ENCODE data around the gene RPL27. TPM values are rescaled to one million over a fixed set of nuclear protein-coding genes. Genes with fewer than 3 reads are reported as not detected.
"Not testable (repeated sequence)": the region's sequence is repeated elsewhere in the genome, so short reads cannot be mapped to it uniquely, and the experiment has no call there.

Gene RPL27
- total RNA-seq, 3 donors from 2014 or later, result 1,150 to 3,519 (median 1,958) TPM

- Histone ChIP-seq H3K27me3 (no peaks in the 10 kb centered on the region), H3K36me3 (no peaks in the 10 kb centered on the region), H3K27ac (peak overlapping the region; percentile 71 to 95), H3K9me3 (no peaks in the 10 kb centered on the region), H3K4me1 (peaks cover 0 to 8% of the 10 kb centered on the region in 2 donors), H3K4me3 (peak overlapping the region in 2 of 3 donors; percentile 51 to 80)
- intact Hi-C loops (cut with DNase I; ENCODE audit: low total_unique reads), result no loop called here
- no peak for DNase-seq (ENCODE audit: low spot score in 2 of 2)
- TF ChIP-seq CTCF (IDR thresholded peaks at IDR 0.05), result no peak
- no peak for TF ChIP-seq POLR2A (IDR thresholded peaks at IDR 0.05)
- no peak for TF ChIP-seq POLR2AphosphoS5 (IDR thresholded peaks at IDR 0.05)
Observed at GRCh38 chr17:42997390-42997983, 732 bp upstream of the RPL27 start.

GRCh38 chr17:42999003-42999525 is 845 bp downstream of the RPL27 start:
- DNase-seq (ENCODE audit: low spot score in 2 of 2), result no peak
- H3K36me3 ChIP-seq, result no peaks in the 10 kb centered on the region
- intact Hi-C loops (cut with DNase I; ENCODE audit: low total_unique reads), result no loop called here

GRCh38 chr17:43000894-43001293 is 2.7 kb downstream of the RPL27 start:
- H3K27me3 ChIP-seq; H3K27ac ChIP-seq; H3K4me1 ChIP-seq; H3K9me3 ChIP-seq; H3K36me3 ChIP-seq; DNase-seq (ENCODE audit: low spot score in 2 of 2); H3K4me3 ChIP-seq; intact Hi-C loops (cut with DNase I; ENCODE audit: low total_unique reads): not testable (repeated sequence)

More at GRCh38 chr17:42999003-42999525, 845 bp downstream of the RPL27 start:
- no peak for TF ChIP-seq POLR2A (IDR thresholded peaks at IDR 0.05)
- TF ChIP-seq CTCF (IDR thresholded peaks at IDR 0.05), result no peak
- TF ChIP-seq POLR2AphosphoS5 (IDR thresholded peaks at IDR 0.05), result no peak
- Histone ChIP-seq H3K27ac (peak overlapping the region; percentile 95 to 97), H3K27me3 (no peaks in the 10 kb centered on the region), H3K9me3 (no peaks in the 10 kb centered on the region), H3K4me3 (peak overlapping the region; percentile 78 to 91 (median 80)), H3K4me1 (peaks cover 0 to 8% of the 10 kb centered on the region in 2 donors)

- H3K4me1 ChIP-seq, result peaks cover 0 to 8% of the 10 kb centered on the region in 2 donors
- no peak overlapping the region for H3K4me3 ChIP-seq
- no peak overlapping the region for H3K27ac ChIP-seq
- no peak for DNase-seq (ENCODE audit: low spot score in 2 of 2)
- intact Hi-C loops (cut with DNase I; ENCODE audit: low total_unique reads), result no loop called here
- no peaks in the 10 kb centered on the region for H3K9me3 ChIP-seq
- no peaks in the 10 kb centered on the region for H3K27me3 ChIP-seq
- H3K36me3 ChIP-seq, result no peaks in the 10 kb centered on the region
- no peak for TF ChIP-seq POLR2A (IDR thresholded peaks at IDR 0.05)
- TF ChIP-seq POLR2AphosphoS5 (IDR thresholded peaks at IDR 0.05), result no peak
- TF ChIP-seq CTCF (IDR thresholded peaks at IDR 0.05), result no peak
Observed at GRCh38 chr17:43003542-43004172, 5.4 kb downstream of the RPL27 start.

GRCh38 chr17:43006639-43007551 is 8.7 kb downstream of the RPL27 start, which contains the start of gene IFI35:
TSS of gene IFI35 (plus strand) at chr17:43006784. CDS start at chr17:43006948, 164 bp downstream.
- H3K27ac ChIP-seq, result peak within 1 kb of the TSS; percentile 96 to 98
- H3K27me3 ChIP-seq, result no peaks in the 10 kb centered on the region
- H3K4me3 ChIP-seq, result peak within 1 kb of the TSS; percentile 55 to 89 (median 76)
- no peaks in the 10 kb centered on the region for H3K4me1 ChIP-seq
- intact Hi-C loops (cut with DNase I; ENCODE audit: low total_unique reads), result no loop called here
- no peaks in the 10 kb centered on the region for H3K36me3 ChIP-seq
- peak; percentile 52 to 66 (median 53) for TF ChIP-seq POLR2AphosphoS5 (IDR thresholded peaks at IDR 0.05)
- peak in 1 of 3 donors; percentile 18 for TF ChIP-seq CTCF (IDR thresholded peaks at IDR 0.05)
- no peak for TF ChIP-seq POLR2A (IDR thresholded peaks at IDR 0.05)
- no peaks in the 10 kb centered on the region for H3K9me3 ChIP-seq
- DNase-seq (ENCODE audit: low spot score in 2 of 2), result peak; percentile 73 to 86

All from breast epithelium (tissue), 4 donors.